Activated naive CD4-positive, alpha-beta T cell treated with anti-CD3 and anti-CD28 coated beads, Interleukin-2, amount 50 U/mL, for 24 hours (primary cell): ENCODE results near the gene TGFB3.
A peak's percentile ranks its signal among the peaks of the same experiment; 100 is the strongest.
"Not testable (repeated sequence)": the region's sequence is repeated elsewhere in the genome, so short reads cannot be mapped to it uniquely, and the experiment has no call there.

ENCODE experiments used
- H3K27ac Mint-ChIP-seq: one replicate; pipeline ENCODE4 v1.8.0; 2021; ENCODE audit warnings: mild to moderate bottlenecking, mixed read lengths
- H3K27me3 Mint-ChIP-seq: one replicate; pipeline ENCODE4 v1.8.0; 2021; ENCODE audit warnings: mixed read lengths
- H3K36me3 Mint-ChIP-seq: one replicate; pipeline ENCODE4 v1.8.0; 2021; ENCODE audit warnings: mixed read lengths
- H3K4me1 Mint-ChIP-seq: one replicate; pipeline ENCODE4 v1.8.0; 2021; ENCODE audit warnings: mixed read lengths
- H3K4me3 Mint-ChIP-seq: one replicate; pipeline ENCODE4 v1.8.0; 2021; ENCODE audit warnings: mild to moderate bottlenecking, mixed read lengths
- H3K9me3 Mint-ChIP-seq: one replicate; pipeline ENCODE4 v1.8.0; 2021; ENCODE audit warnings: mixed read lengths

Gene TGFB3

GRCh38 chr14:75981426-75982265 is at the start of gene TGFB3:
TSS of gene TGFB3 (minus strand) at chr14:75981995. CDS start at chr14:75980893, 1,102 bp downstream.
- H3K9me3 Mint-ChIP-seq = no peaks in the 10 kb centered on the region
- H3K27ac Mint-ChIP-seq = peak within 1 kb of the TSS; percentile 75
- H3K4me1 Mint-ChIP-seq = peaks cover 52% of the 10 kb centered on the region
- peak within 1 kb of the TSS; percentile 87 for H3K4me3 Mint-ChIP-seq
- H3K27me3 Mint-ChIP-seq = no peaks in the 10 kb centered on the region
- H3K36me3 Mint-ChIP-seq = no peaks in the 10 kb centered on the region

- Mint-ChIP-seq H3K4me3 (no peak overlapping the region), H3K4me1 (no peaks in the 10 kb centered on the region), H3K36me3 (peaks cover 45% of the 10 kb centered on the region), H3K27me3 (no peaks in the 10 kb centered on the region), H3K9me3 (peaks cover 3% of the 10 kb centered on the region), H3K27ac (no peak overlapping the region)
Measured at GRCh38 chr14:76024211-76024907, 42.6 kb upstream of the TGFB3 start.

- H3K27ac Mint-ChIP-seq = no peak overlapping the region
- no peaks in the 10 kb centered on the region for H3K4me1 Mint-ChIP-seq
- peaks cover 7% of the 10 kb centered on the region for H3K9me3 Mint-ChIP-seq
- peaks cover 49% of the 10 kb centered on the region for H3K36me3 Mint-ChIP-seq
- no peaks in the 10 kb centered on the region for H3K27me3 Mint-ChIP-seq
- H3K4me3 Mint-ChIP-seq = no peak overlapping the region
Measured at GRCh38 chr14:76023757-76024156, 42.0 kb upstream of the TGFB3 start.

GRCh38 chr14:76022991-76023390 is 41.2 kb upstream of the TGFB3 start:
- no peaks in the 10 kb centered on the region for H3K4me1 Mint-ChIP-seq
- H3K27me3 Mint-ChIP-seq = no peaks in the 10 kb centered on the region
- H3K36me3 Mint-ChIP-seq = peaks cover 51% of the 10 kb centered on the region
- peaks cover 7% of the 10 kb centered on the region for H3K9me3 Mint-ChIP-seq
- H3K4me3 Mint-ChIP-seq = no peak overlapping the region
- no peak overlapping the region for H3K27ac Mint-ChIP-seq

GRCh38 chr14:76019676-76020075 is 37.9 kb upstream of the TGFB3 start:
- Mint-ChIP-seq H3K27ac (no peak overlapping the region), H3K4me1 (no peaks in the 10 kb centered on the region), H3K36me3 (peaks cover 65% of the 10 kb centered on the region), H3K4me3 (no peak overlapping the region), H3K9me3 (peaks cover 7% of the 10 kb centered on the region), H3K27me3 (no peaks in the 10 kb centered on the region)

- H3K9me3 Mint-ChIP-seq = peaks cover 7% of the 10 kb centered on the region
- H3K4me1 Mint-ChIP-seq = no peaks in the 10 kb centered on the region
- H3K27me3 Mint-ChIP-seq = no peaks in the 10 kb centered on the region
- H3K36me3 Mint-ChIP-seq = peaks cover 76% of the 10 kb centered on the region
- no peak overlapping the region for H3K4me3 Mint-ChIP-seq
- H3K27ac Mint-ChIP-seq = no peak overlapping the region
Measured at GRCh38 chr14:76015668-76016067, 33.9 kb upstream of the TGFB3 start.

GRCh38 chr14:76015191-76015590 is 33.4 kb upstream of the TGFB3 start:
- Mint-ChIP-seq H3K4me1 (no peaks in the 10 kb centered on the region), H3K4me3 (no peak overlapping the region), H3K27me3 (no peaks in the 10 kb centered on the region), H3K36me3 (peaks cover 73% of the 10 kb centered on the region), H3K9me3 (peaks cover 7% of the 10 kb centered on the region), H3K27ac (no peak overlapping the region)

GRCh38 chr14:76012354-76012753 is 30.6 kb upstream of the TGFB3 start:
- Mint-ChIP-seq H3K27me3 (no peaks in the 10 kb centered on the region), H3K9me3 (no peaks in the 10 kb centered on the region), H3K4me1 (no peaks in the 10 kb centered on the region), H3K36me3 (peaks cover 53% of the 10 kb centered on the region), H3K27ac (no peak overlapping the region), H3K4me3 (no peak overlapping the region)

GRCh38 chr14:76011930-76012329 is 30.1 kb upstream of the TGFB3 start:
- Mint-ChIP-seq H3K4me3 (no peak overlapping the region), H3K27me3 (no peaks in the 10 kb centered on the region), H3K9me3 (no peaks in the 10 kb centered on the region), H3K4me1 (no peaks in the 10 kb centered on the region), H3K36me3 (peaks cover 50% of the 10 kb centered on the region), H3K27ac (no peak overlapping the region)

- not testable (repeated sequence) for H3K27me3 Mint-ChIP-seq, H3K4me3 Mint-ChIP-seq, H3K27ac Mint-ChIP-seq, H3K4me1 Mint-ChIP-seq
- Mint-ChIP-seq H3K36me3 (peaks cover 51% of the 10 kb centered on the region), H3K9me3 (peaks cover 12% of the 10 kb centered on the region)
Measured at GRCh38 chr14:76009627-76010026, 27.8 kb upstream of the TGFB3 start.

GRCh38 chr14:76007852-76008251 is 26.1 kb upstream of the TGFB3 start:
- Mint-ChIP-seq H3K27ac (no peak overlapping the region), H3K4me1 (no peaks in the 10 kb centered on the region), H3K4me3 (no peak overlapping the region), H3K36me3 (peaks cover 50% of the 10 kb centered on the region), H3K27me3 (no peaks in the 10 kb centered on the region), H3K9me3 (peaks cover 20% of the 10 kb centered on the region)

GRCh38 chr14:76007379-76007778 is 25.6 kb upstream of the TGFB3 start:
- H3K36me3 Mint-ChIP-seq = peaks cover 50% of the 10 kb centered on the region
- H3K4me1 Mint-ChIP-seq = no peaks in the 10 kb centered on the region

GRCh38 chr14:76006253-76006652 is 24.5 kb upstream of the TGFB3 start:
- Mint-ChIP-seq H3K27me3 (no peaks in the 10 kb centered on the region), H3K4me1 (no peaks in the 10 kb centered on the region), H3K9me3 (peaks cover 20% of the 10 kb centered on the region), H3K36me3 (peaks cover 49% of the 10 kb centered on the region), H3K27ac (no peak overlapping the region), H3K4me3 (no peak overlapping the region)

More at GRCh38 chr14:76007379-76007778, 25.6 kb upstream of the TGFB3 start:
- Mint-ChIP-seq H3K4me3 (no peak overlapping the region), H3K9me3 (peaks cover 20% of the 10 kb centered on the region), H3K27ac (no peak overlapping the region), H3K27me3 (no peaks in the 10 kb centered on the region)

GRCh38 chr14:76002383-76002782 is 20.6 kb upstream of the TGFB3 start:
- Mint-ChIP-seq H3K4me3 (no peak overlapping the region), H3K4me1 (no peaks in the 10 kb centered on the region), H3K36me3 (peaks cover 60% of the 10 kb centered on the region), H3K27me3 (no peaks in the 10 kb centered on the region), H3K9me3 (peaks cover 20% of the 10 kb centered on the region), H3K27ac (no peak overlapping the region)

GRCh38 chr14:75999511-76000190 is 17.9 kb upstream of the TGFB3 start:
- no peak overlapping the region for H3K27ac Mint-ChIP-seq
- H3K4me1 Mint-ChIP-seq = no peaks in the 10 kb centered on the region
- no peaks in the 10 kb centered on the region for H3K27me3 Mint-ChIP-seq
- H3K9me3 Mint-ChIP-seq = peaks cover 8% of the 10 kb centered on the region
- H3K36me3 Mint-ChIP-seq = peaks cover 50% of the 10 kb centered on the region
- H3K4me3 Mint-ChIP-seq = no peak overlapping the region

GRCh38 chr14:75996488-75996887 is 14.7 kb upstream of the TGFB3 start:
- H3K36me3 Mint-ChIP-seq = peaks cover 40% of the 10 kb centered on the region
- no peak overlapping the region for H3K4me3 Mint-ChIP-seq
- no peak overlapping the region for H3K27ac Mint-ChIP-seq
- no peaks in the 10 kb centered on the region for H3K4me1 Mint-ChIP-seq
- H3K9me3 Mint-ChIP-seq = no peaks in the 10 kb centered on the region
- H3K27me3 Mint-ChIP-seq = no peaks in the 10 kb centered on the region
